Superior temporal gyrus (tissue), 1 donor: ENCODE results near the gene SPG7.
"Not testable (repeated sequence)": the region's sequence is repeated elsewhere in the genome, so short reads cannot be mapped to it uniquely, and the experiment has no call there.

ENCODE experiments used
- DNase-seq: peaks from one replicate; pipeline ENCODE4 v3.0.0-alpha.2; 2016; ENCODE audit errors: extremely low spot score

SPG7 gene

GRCh38 chr16:89507834-89508590, at the start of gene SPG7:
SPG7 (plus strand) TSS chr16:89508403; CDS start chr16:89508418, 15 bp downstream.
- DNase-seq, result peak; percentile 85

DNA sequence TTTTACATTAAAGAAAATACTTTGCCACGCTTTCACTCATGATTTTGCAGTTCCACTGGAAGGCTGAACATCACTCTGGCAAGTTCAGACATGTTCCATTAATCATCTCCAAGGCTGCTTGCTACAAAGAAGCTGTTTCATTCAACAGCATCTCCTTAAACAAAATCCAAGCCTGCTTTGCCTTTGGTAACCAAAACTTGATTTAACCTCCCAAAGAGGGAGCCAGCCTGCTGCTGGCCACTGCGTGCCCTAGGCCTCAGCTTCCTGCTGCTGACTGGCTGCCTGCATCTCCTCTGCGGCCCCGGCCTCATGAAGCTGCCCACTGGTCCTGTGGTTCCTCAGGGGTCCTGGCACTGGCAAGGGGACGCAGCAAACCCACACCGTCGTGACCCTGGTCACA, 49.7 kb upstream of the SPG7 start:
- DNase-seq, result no peak

DNA sequence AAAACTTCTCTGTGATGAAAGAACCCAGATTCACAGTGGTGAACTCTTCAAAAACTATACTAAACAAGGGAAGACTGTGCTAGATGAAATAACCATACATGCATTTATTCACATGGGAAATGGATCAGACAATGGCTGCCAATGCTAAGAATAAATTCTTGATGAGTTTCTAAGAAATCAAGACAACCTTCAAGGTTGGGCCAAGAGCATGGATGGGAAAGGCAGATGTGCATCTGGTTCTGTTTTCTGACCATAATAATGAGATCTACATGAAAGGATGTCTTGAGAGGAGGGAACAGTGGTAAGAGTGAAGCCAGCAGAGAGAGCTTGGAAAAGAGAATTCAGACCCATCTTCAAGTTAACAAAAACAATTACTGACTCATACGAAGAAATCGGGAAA, 49.2 kb upstream of the SPG7 start:
- DNase-seq, result no peak

GRCh38 chr16:89460556-89460955, 47.6 kb upstream of the SPG7 start:
- no peak for DNase-seq

GRCh38 chr16:89461890-89462289, 46.3 kb upstream of the SPG7 start:
- DNase-seq, result not testable (repeated sequence)

- not testable (repeated sequence) for DNase-seq
Measured at GRCh38 chr16:89462639-89463038, 45.6 kb upstream of the SPG7 start.

DNA sequence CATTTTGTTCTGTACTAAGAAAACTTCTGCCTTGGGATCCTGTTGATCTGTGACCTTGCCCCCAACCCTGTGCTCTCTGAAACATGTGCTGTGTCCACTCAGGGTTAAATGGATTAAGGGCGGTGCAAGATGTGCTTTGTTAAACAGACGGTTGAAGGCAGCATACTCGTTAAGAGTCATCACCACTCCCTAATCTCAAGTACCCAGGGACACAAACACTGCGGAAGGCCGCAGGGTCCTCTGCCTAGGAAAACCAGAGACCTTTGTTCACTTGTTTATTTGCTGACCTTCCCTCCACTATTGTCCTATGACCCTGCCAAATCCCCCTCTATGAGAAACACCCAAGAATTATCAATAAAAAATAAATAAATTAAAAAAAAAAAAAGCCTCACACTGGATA, 44.9 kb upstream of the SPG7 start:
- not testable (repeated sequence) for DNase-seq

- DNase-seq, result no peak
Measured at GRCh38 chr16:89466920-89467319, 41.3 kb upstream of the SPG7 start.

DNA sequence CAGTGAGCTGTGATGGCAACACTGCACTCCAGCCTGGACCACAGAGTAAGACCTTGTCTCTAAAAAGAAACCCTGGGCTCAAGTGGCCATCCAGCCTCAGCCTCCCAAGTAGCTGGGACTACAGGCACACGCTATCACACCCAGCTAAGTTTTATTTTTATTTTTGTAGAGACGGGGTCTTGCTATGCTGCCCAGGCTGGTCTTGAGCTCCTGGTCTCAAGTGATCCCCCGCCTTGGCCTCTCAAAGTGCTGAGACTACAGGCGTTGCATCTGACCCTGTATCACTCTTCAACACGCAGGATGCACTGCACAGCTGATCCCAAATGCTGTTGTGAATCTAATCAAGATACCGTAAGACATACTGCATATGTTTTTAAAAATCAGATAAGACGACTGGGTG, 40.8 kb upstream of the SPG7 start:
- DNase-seq, result no peak

DNA sequence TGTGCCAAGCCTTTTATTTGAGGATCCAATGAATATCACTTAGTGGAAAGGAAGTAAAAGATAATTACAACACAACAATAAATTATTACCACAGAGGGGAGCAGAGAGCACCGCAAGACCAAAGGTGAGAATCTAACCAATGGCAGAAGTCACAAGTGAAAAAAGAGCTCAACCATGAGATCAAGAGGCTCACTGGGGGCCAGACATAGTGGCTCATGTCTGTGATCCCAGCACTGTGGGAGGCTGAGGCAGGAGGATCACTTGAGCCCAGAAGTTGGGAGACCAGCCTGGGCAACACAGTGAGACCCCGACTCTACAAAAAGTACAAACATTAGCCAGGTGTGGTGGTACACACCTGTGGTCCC, 35.5 kb upstream of the SPG7 start:
- no peak for DNase-seq

GRCh38 chr16:89473136-89473712, 35.0 kb upstream of the SPG7 start:
- no peak for DNase-seq

DNA sequence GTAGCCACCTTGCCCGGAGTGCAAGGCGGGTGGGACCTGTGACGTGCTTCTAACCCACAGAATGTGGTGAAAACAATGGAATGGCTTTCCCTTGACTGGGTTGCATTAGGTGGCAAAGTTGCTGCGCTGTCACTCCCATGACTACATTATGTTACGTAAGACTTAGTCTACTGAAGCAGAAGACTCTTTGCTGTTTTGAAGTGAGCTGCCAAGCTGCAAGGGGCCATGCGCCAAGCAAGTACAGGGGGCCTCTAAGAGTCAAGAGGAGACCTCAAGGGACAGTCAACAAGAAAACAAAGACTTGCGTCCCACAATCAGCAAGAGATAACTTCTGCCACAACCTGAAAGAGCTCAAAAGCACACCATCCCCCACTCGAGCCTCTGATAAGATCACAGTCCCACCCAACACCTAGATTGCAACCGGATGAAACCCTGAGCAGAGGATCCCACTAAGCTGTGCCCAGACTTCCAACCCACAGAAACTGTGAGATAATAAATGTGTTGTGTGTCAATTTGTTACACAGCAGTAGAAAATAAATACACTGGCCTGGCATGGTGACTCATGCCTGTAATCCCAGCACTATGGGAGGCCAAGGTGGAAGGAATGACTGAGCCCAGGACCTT, 34.3 kb upstream of the SPG7 start:
- DNase-seq, result no peak

DNA sequence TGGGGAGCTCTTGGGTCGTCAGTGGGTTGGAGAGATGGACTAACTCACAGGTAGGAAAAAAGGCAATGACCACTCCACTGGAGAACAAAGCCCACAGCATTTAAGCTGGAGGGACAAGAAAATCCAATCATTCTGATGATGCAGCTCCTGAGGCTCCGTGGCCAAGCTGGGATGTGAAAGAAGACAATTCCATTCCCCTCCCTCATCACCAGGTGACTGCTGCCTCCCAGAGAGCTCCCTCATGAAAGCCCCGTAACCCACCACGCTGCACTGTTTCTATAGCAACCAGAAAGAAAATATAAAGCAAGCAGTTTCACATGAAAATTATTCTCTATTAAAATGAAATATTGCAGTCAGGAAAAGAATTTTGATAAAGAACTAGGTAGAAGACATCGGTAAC, 33.1 kb upstream of the SPG7 start:
- no peak for DNase-seq

DNA sequence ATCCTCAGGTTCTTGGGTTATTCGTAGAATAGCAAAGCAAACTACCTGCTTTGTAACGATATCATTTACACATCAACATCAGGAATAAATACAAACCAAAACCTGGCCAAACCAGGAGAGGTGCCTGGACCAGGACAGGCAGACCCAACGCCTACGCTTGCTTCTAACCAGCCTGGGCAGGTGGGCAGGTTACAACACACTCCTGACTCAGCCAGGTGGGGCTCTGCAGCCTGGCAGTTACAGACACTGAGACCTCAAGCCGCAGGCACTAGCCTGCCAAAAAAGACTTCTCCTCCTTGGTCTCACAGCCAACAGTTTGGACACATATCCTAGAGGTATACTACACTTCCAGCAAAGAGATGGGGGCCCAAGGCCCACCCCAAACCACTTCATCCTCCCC, 31.8 kb upstream of the SPG7 start:
- DNase-seq, result no peak

- no peak for DNase-seq
Measured at GRCh38 chr16:89476811-89477261, 31.4 kb upstream of the SPG7 start.

DNA sequence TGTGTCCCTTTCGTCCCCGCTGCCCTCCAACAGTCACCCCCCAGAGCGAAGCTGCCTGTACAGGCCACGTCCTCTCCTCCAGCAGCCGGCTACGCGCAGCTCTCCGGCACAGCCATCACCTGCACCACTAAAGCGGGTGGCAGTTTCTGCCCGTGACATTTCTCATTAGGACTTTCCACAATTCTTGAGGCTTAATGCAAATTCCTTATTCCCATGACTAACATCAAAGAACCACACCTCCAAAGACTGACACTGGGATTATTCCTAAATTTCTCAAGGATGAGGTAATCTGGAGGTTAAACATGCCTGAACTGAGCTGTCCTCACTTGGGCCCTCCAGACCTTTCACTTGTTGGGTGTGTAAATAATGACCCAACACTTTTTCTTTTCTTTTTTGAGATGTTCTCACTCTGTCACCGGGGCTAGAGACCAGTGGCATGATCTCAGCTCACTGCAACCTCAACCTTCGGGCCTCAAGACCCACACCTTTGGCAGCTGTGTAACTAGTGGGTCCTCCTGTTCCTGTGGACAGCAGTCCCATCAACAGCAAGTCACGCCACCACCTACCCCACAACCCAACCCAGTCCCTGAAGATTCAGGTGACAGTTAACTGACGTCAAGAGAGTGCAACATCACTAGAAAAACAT, 29.5 kb upstream of the SPG7 start:
- no peak for DNase-seq

DNA sequence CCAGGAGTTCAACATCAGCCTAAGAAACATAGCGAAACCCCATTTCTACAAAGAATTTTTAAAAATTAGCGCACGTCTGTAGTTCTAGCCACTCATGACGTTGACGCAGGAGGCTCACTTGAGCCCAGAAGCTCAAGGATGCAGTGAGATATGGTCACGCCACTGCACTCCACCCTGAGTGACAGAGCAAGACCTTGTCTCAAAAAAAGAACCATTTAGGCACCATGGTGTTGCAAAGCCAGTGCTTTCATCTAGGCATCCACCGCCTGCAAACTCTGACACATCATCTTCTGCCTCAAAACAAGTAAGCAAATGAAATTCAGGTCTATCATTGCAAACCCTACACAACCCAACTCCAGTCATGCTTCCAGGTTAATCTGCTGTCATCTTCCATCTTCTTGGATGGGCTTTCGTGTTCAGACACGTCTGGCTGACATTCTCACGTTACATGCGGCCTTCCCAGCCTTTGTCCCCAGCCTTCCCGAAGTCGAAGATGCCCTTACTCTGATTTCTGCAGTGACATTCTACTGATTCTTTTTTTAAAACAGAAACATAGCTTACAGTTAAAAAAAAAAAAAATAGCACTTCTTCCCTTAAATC, 26.7 kb upstream of the SPG7 start:
- no peak for DNase-seq

- DNase-seq, result no peak
Measured at GRCh38 chr16:89482150-89482816, 25.9 kb upstream of the SPG7 start.

GRCh38 chr16:89482817-89483205, 25.4 kb upstream of the SPG7 start:
- DNase-seq, result no peak

DNA sequence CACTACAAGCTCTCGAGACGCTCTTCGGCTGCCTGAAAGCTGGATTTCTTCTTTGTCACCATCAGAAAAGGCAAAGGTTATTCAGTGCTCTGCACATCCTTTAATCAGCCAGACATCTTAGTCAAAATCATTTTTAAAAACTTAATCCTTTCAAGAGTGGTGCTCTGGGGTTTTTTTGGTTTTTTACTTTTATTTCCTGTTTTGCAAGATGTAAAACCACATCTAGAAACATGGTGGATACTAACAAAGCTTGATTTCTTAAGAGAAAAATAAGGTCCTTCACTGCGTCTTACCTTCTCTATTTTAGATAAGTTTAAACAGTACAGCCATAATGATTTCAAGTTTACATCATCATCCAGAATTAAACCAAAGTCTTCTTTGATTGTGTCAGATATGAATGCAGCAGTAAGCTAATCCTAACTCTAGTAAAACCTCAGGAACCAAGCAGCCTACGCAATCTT, 24.1 kb upstream of the SPG7 start:
- no peak for DNase-seq

DNA sequence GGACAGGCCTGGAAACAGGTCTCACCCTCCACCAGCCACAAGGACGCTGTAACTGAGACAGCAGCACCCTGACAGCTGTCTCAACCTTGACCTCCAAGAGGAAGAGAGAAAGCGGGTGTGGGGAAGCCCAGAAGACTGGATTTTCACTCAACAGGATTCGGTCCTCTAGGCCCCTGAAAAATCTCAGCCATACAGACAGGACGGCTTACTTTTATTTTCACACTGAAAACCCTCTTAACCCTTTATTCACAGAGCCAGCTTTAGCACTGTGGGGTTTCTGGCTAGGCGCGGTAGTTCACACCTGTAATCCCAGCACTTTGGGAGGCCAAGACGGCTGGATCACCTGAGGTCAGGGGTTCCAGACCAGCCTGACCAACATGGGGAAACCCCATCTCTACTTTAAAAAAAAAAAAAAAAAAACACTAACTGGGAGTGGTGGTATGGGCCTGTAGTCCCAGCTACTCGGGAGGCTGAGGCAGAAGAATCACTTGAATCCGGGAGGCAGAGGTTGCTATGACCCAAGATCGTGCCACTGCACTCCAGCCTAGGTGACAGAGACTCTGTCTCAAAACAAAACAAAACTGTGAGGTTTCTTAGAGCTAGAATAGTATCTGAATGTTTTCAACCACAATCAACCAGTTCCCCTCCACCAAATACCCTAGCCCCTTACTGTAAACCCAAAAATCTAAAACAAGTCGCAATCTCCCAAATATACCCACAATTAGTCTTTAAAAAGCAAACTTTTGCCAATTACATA, 23.1 kb upstream of the SPG7 start:
- no peak for DNase-seq
